WTC11 (cell line): ENCODE measurements around the gene NMRAL1.

ENCODE experiments used
- CTCF ChIP-seq: fragments of 200-600 bp; IDR thresholded peaks from 2 replicates; pipeline ENCODE4 v1.8.0; 2022; ENCODE audit warnings: antibody characterized with exemption
- E2F4 ChIP-seq: sonication (generic); formaldehyde crosslinking; IDR thresholded peaks from 2 replicates; pipeline ENCODE4 v1.8.1; 2022; ENCODE audit warnings: low read depth, mild to moderate bottlenecking, moderate library complexity, missing genetic modification reagents, borderline replicate concordance
- FOXP4 ChIP-seq: sonication (generic); formaldehyde crosslinking; IDR thresholded peaks from 2 replicates; pipeline ENCODE4 v1.8.0; 2022; ENCODE audit warnings: mild to moderate bottlenecking, missing genetic modification reagents
- JUN ChIP-seq: sonication (generic); formaldehyde crosslinking; IDR thresholded peaks from 2 replicates; pipeline ENCODE4 v1.8.0; 2023; ENCODE audit warnings: mild to moderate bottlenecking, missing genetic modification reagents
- MAX ChIP-seq: sonication (generic); formaldehyde crosslinking; IDR thresholded peaks from 2 replicates; pipeline ENCODE4 v1.8.0; 2022; ENCODE audit warnings: mild to moderate bottlenecking, missing genetic modification reagents
- NR2C2 ChIP-seq: sonication (generic); formaldehyde crosslinking; IDR thresholded peaks from 2 replicates; pipeline ENCODE4 v1.8.0; 2022; ENCODE audit warnings: mild to moderate bottlenecking, missing genetic modification reagents
- PRDM15 ChIP-seq: sonication (generic); formaldehyde crosslinking; IDR thresholded peaks from 2 replicates; pipeline ENCODE4 v1.8.0; 2022; ENCODE audit warnings: missing genetic modification reagents
- TCF7 ChIP-seq: sonication (generic); formaldehyde crosslinking; IDR thresholded peaks from 2 replicates; pipeline ENCODE4 v1.8.0; 2022; ENCODE audit warnings: mild to moderate bottlenecking, low read depth, missing genetic modification reagents, moderate library complexity
- USF2 ChIP-seq: sonication (generic); formaldehyde crosslinking; IDR thresholded peaks from 2 replicates; pipeline ENCODE4 v1.8.1; 2023; ENCODE audit warnings: mild to moderate bottlenecking, missing genetic modification reagents, moderate library complexity
- ZBTB43 ChIP-seq: sonication (generic); formaldehyde crosslinking; IDR thresholded peaks from 2 replicates; pipeline ENCODE4 v1.8.1; 2023; ENCODE audit warnings: mild to moderate bottlenecking, missing genetic modification reagents
- ZNF232 ChIP-seq: sonication (generic); formaldehyde crosslinking; IDR thresholded peaks from 2 replicates; pipeline ENCODE4 v1.8.0; 2022; ENCODE audit warnings: mild to moderate bottlenecking, missing genetic modification reagents
- ZSCAN18 ChIP-seq: fragments of 250-450 bp; sonication (Bioruptor Pico); IDR thresholded peaks from 2 replicates; pipeline ENCODE4 v2.1.2; 2022; ENCODE audit warnings: mild to moderate bottlenecking, moderate library complexity

- TF ChIP-seq NR2C2 (CRISPR knock-in tag): no peak
- no peak for TF ChIP-seq JUN (CRISPR knock-in tag)
- no peak for TF ChIP-seq CTCF
- TF ChIP-seq MAX: no peak
- no peak for TF ChIP-seq ZSCAN18 (CRISPR knock-in tag)
- TF ChIP-seq TCF7 (CRISPR knock-in tag): no peak
- TF ChIP-seq USF2 (CRISPR knock-in tag): no peak
- TF ChIP-seq PRDM15 (CRISPR knock-in tag): no peak
- TF ChIP-seq FOXP4 (CRISPR knock-in tag): no peak
- TF ChIP-seq E2F4 (CRISPR knock-in tag): no peak
- no peak for TF ChIP-seq ZNF232
- TF ChIP-seq ZBTB43 (CRISPR knock-in tag): no peak
These were observed 26.6 kb upstream of the NMRAL1 start for GRCh38 chr16:4501071-4501478.
